Measurements from ENCODE around the gene SCYGR4.
"Not testable (repeated sequence)": the region's sequence is repeated elsewhere in the genome, so short reads cannot be mapped to it uniquely, and the experiment has no call there.

SCYGR4 gene

DNA sequence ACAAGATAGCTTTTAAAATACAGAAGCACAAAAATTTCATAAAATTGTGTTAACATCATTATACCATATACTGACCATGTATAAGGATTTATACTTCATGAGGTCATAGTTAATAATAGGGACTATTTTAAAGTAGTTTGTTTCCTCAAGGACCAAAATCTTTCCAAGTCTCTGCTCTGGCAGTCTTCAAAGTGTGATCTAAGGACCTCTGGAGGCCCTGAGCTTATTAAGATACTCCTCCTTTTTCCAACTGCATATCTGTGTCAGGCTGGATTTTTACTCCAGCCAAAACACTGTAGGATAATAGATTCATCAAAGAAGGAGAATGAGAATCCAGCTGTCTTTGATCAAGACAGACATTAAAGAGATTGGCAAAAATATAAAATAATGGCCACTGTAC, 20.3 kb upstream of the SCYGR4 start:
- no peak overlapping the region for H3K9ac ChIP-seq (ENCODE audit: low read length)
- peaks cover 35% of the 10 kb centered on the region for H3K4me1 ChIP-seq (ENCODE audit: control insufficient read depth, insufficient read depth, low read length)
- H3K36me3 ChIP-seq (ENCODE audit: control insufficient read depth, insufficient read depth, low read length, severe bottlenecking): no peaks in the 10 kb centered on the region
- no peak overlapping the region for H3K4me3 ChIP-seq (ENCODE audit: low read length)
- no peak for DNase-seq (ENCODE audit: low read depth)
- no peaks in the 10 kb centered on the region for H3K27me3 ChIP-seq (replicated peaks; ENCODE audit: control insufficient read depth, insufficient read depth, low read length)
- no peaks in the 10 kb centered on the region for H3K9me3 ChIP-seq (ENCODE audit: control insufficient read depth, low read length)

DNA sequence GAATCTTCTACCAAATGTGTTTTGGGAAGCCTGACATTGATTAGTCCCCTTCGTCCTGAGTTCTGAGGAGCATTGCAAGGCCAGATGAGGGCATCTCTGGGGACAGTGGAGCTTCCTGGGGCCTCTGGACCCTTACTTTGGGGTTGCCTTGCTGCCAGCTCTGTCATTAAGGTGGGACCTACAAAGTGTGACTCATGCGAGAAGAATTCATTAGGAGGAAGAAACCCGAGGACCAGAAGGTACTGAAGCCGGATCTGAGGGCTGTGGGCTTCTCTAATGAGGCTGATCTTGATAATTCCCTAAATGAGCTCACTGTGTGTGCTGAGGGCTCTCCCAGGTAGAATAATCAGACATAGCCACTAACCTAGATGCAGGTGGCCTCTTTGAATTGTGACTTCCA, 19.3 kb upstream of the SCYGR4 start:
- Histone ChIP-seq H3K4me3 (ENCODE audit: low read length) (no peak overlapping the region), H3K4me1 (ENCODE audit: control insufficient read depth, insufficient read depth, low read length) (peaks cover 28% of the 10 kb centered on the region), H3K9me3 (ENCODE audit: control insufficient read depth, low read length) (no peaks in the 10 kb centered on the region), H3K9ac (ENCODE audit: low read length) (no peak overlapping the region), H3K27me3 (replicated peaks; ENCODE audit: control insufficient read depth, insufficient read depth, low read length) (no peaks in the 10 kb centered on the region), H3K36me3 (ENCODE audit: control insufficient read depth, insufficient read depth, low read length, severe bottlenecking) (no peaks in the 10 kb centered on the region)
- no peak for DNase-seq (ENCODE audit: low read depth)

DNA sequence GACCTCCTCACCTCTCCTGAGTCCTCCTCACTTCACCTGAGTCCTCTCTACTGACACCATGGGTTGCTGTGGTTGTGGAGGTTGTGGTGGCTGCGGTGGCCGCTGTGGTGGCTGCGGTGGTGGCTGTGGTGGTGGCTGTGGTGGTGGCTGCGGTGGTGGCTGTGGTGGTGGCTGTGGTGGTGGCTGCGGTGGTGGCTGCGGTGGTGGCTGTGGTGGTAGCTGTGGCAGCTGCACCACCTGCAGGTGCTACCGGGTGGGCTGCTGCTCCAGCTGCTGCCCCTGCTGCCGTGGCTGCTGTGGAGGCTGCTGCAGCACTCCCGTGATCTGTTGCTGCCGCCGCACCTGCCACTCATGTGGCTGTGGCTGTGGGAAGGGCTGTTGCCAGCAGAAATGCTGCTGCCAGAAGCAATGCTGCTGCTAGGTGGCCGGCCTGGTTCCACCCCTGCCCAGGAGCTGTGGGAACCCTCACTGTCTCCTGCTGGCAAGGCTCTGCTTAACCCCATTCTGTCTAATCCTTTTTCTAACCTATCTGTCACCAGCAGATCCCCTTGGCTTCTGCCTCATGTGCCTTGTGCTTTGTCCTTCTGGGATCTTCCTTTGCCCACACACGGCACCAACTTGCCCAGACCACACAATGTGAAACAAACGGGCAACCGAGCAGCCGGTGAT, 18.3 kb upstream of the SCYGR4 start, which contains the start of gene SCYGR2:
Gene SCYGR2, plus strand, starts transcription at position 59 of the 669 bp plus-strand sequence. Its CDS starts 0 bp downstream, at position 59.
- not testable (repeated sequence) for H3K36me3 ChIP-seq (ENCODE audit: control insufficient read depth, insufficient read depth, low read length, severe bottlenecking); H3K4me3 ChIP-seq (ENCODE audit: low read length); H3K27me3 ChIP-seq (replicated peaks; ENCODE audit: control insufficient read depth, insufficient read depth, low read length); DNase-seq (ENCODE audit: low read depth); H3K9me3 ChIP-seq (ENCODE audit: control insufficient read depth, low read length)
- H3K4me1 ChIP-seq (ENCODE audit: control insufficient read depth, insufficient read depth, low read length): peaks cover 18% of the 10 kb centered on the region
- peak within 1 kb of the TSS; percentile 53 for H3K9ac ChIP-seq (ENCODE audit: low read length)

DNA sequence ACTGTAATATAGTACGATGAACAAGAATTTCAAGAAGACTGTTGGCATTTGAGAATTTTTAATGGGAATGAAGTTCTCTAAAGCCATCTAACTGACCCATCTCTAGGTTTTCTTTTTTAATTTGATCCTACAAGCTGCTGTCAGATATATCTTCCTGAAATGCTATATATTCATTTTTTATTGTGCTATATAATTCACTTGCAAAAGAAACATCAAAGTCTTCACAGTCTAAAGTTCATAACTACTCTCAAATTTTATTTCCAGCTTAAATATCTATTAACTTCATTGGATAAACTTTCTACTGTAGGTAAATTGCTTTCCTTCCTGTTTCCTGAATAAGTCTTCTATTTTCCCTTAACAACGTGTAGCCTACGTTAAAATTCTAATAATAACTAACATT, 14.9 kb upstream of the SCYGR4 start:
- no peak for DNase-seq (ENCODE audit: low read depth)
- Histone ChIP-seq H3K27me3 (replicated peaks; ENCODE audit: control insufficient read depth, insufficient read depth, low read length) (no peaks in the 10 kb centered on the region), H3K4me3 (ENCODE audit: low read length) (no peak overlapping the region), H3K9me3 (ENCODE audit: control insufficient read depth, low read length) (no peaks in the 10 kb centered on the region), H3K4me1 (ENCODE audit: control insufficient read depth, insufficient read depth, low read length) (peaks cover 31% of the 10 kb centered on the region), H3K9ac (ENCODE audit: low read length) (no peak overlapping the region), H3K36me3 (ENCODE audit: control insufficient read depth, insufficient read depth, low read length, severe bottlenecking) (no peaks in the 10 kb centered on the region)

DNA sequence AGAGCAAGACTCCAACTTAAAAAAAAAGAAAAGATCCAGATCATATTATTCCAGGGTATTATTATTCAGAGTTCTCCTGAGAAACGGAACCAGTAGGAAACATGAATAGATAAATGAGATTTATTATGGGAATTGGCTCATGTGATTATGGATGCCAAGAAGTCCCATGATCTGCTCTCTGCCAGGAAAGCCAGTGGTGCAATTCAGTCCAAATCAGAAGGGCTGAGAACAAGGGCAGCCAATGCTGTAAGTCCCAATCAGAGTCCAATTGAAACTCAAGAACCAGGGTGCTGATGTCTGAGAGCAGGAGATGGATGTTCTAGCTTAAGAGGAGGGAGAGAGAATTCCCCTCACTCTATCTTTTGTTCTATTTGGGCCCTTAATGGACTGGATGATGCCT, 10.8 kb upstream of the SCYGR4 start:
- DNase-seq (ENCODE audit: low read depth): no peak
- Histone ChIP-seq H3K4me1 (ENCODE audit: control insufficient read depth, insufficient read depth, low read length) (peaks cover 22% of the 10 kb centered on the region), H3K27me3 (replicated peaks; ENCODE audit: control insufficient read depth, insufficient read depth, low read length) (no peaks in the 10 kb centered on the region), H3K9me3 (ENCODE audit: control insufficient read depth, low read length) (no peaks in the 10 kb centered on the region), H3K4me3 (ENCODE audit: low read length) (no peak overlapping the region), H3K9ac (ENCODE audit: low read length) (peak overlapping the region; percentile 39), H3K36me3 (ENCODE audit: control insufficient read depth, insufficient read depth, low read length, severe bottlenecking) (no peaks in the 10 kb centered on the region)

DNA sequence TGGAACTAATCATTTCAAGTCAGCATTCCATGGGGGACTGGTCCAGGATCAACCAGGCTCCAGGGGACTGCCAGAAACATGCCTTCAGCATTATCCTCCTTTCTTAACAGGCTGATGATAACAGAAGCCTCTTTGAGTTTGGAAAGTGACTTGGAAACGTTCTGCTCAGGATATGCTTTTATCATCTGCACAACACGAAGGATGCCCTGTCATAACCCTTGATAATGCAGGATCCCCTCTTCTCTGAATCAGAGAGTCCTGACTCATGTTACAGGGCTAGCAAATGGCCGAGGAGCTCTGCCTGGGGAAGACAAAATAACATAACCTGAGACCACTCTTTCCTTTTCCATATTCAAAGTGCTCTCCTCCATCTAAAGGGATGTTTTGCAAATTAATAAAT, 9.4 kb upstream of the SCYGR4 start:
- Histone ChIP-seq H3K9ac (ENCODE audit: low read length) (no peak overlapping the region), H3K4me3 (ENCODE audit: low read length) (no peak overlapping the region), H3K36me3 (ENCODE audit: control insufficient read depth, insufficient read depth, low read length, severe bottlenecking) (no peaks in the 10 kb centered on the region), H3K9me3 (ENCODE audit: control insufficient read depth, low read length) (no peaks in the 10 kb centered on the region), H3K4me1 (ENCODE audit: control insufficient read depth, insufficient read depth, low read length) (peaks cover 22% of the 10 kb centered on the region), H3K27me3 (replicated peaks; ENCODE audit: control insufficient read depth, insufficient read depth, low read length) (no peaks in the 10 kb centered on the region)
- DNase-seq (ENCODE audit: low read depth): no peak

DNA sequence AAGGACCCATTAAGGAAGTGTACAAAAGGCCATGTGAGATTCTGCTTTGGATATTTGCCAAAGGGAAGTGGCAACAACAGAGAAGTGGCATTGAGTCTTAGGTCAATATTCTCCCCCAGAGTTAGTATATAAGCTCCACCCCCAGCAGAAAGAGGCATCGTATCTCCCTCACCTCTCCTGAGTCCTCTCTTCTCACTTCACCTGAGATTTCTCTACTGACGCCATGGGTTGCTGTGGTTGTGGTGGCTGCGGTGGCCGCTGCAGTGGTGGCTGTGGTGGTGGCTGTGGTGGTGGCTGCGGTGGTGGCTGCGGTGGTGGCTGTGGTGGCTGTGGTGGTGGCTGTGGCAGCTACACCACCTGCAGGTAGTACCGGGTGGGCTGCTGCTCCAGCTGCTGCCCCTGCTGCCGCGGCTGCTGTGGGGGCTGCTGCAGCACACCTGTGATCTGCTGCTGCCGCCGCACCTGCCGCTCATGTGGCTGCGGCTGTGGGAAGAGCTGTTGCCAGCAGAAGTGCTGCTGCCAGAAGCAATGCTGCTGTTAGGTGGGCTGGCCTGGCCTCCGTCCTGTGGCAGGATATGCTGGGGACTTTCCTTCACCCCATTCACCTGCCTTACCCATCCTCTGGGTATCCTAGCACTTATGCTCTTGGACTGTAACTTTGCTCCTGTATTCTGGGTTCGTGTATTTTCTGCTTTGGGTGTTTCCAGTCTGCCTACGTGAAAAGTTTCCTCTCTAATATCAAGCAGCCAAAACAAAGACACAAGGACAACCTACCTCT, 8.5 kb upstream of the SCYGR4 start:
- H3K36me3 ChIP-seq (ENCODE audit: control insufficient read depth, insufficient read depth, low read length, severe bottlenecking): no peaks in the 10 kb centered on the region
- DNase-seq (ENCODE audit: low read depth): no peak

DNA sequence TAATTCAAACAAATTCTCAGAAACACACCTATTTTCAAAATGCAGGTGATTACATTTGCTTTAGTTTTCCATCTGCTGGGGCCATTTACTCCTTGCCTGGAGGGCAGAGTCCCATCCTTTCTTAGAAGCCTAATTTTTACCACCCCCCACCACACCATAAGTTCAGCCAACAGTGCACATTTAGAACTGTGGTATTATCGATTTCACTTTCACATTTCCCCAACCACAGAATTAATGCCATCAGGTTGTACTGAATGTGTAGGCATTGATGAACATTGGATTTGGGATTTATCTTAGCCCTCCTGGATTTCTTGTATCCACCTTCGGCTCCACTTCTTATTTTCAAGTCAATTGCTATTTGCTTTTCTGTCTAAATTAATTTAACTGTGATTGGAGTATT, 7.2 kb upstream of the SCYGR4 start:
- H3K36me3 ChIP-seq (ENCODE audit: control insufficient read depth, insufficient read depth, low read length, severe bottlenecking): no peaks in the 10 kb centered on the region
- no peak overlapping the region for H3K4me3 ChIP-seq (ENCODE audit: low read length)
- DNase-seq (ENCODE audit: low read depth): no peak
- no peak overlapping the region for H3K9ac ChIP-seq (ENCODE audit: low read length)
- H3K4me1 ChIP-seq (ENCODE audit: control insufficient read depth, insufficient read depth, low read length): peaks cover 22% of the 10 kb centered on the region
- H3K9me3 ChIP-seq (ENCODE audit: control insufficient read depth, low read length): no peaks in the 10 kb centered on the region
- H3K27me3 ChIP-seq (replicated peaks; ENCODE audit: control insufficient read depth, insufficient read depth, low read length): no peaks in the 10 kb centered on the region

More for the DNA sequence above, 8.5 kb upstream of the SCYGR4 start:
- H3K9me3 ChIP-seq (ENCODE audit: control insufficient read depth, low read length): no peaks in the 10 kb centered on the region
- no peaks in the 10 kb centered on the region for H3K27me3 ChIP-seq (replicated peaks; ENCODE audit: control insufficient read depth, insufficient read depth, low read length)
- H3K4me3 ChIP-seq (ENCODE audit: low read length): no peak overlapping the region
- H3K4me1 ChIP-seq (ENCODE audit: control insufficient read depth, insufficient read depth, low read length): peaks cover 22% of the 10 kb centered on the region
- no peak overlapping the region for H3K9ac ChIP-seq (ENCODE audit: low read length)

DNA sequence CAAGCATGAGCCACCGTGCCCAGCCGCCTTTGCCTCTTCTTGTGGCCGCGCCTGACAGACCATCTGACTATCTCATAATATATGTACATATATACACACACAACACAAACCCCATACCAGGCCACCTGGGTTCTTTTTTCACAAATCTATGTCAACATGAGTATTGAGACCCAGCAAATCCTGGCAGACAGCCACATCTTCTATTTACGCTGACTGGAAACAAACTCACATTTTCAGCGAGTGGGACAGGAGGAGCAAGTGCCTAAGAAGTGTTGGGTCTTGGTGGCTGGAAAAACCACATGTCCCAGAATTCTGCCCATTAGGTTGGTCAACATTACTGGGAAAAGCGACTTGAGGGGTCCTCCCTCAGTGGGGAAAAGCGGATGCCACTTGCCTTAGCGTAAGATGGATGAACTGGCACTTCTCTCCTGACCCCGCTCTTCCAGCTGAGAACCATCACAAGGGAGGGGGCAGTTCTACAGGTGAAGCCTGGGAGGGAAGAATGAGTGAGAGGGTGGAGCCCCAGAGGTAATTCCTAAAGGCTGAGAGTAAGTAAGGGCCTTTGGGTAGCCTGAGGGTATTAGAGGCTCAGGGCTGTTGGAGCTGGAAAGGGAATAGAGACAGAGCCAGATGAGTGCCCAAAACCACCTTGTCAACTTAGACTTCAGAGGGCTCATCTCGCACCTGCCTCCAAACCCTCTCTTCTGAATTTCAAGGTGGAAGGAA, 4.6 kb upstream of the SCYGR4 start:
- Histone ChIP-seq H3K4me3 (ENCODE audit: low read length) (no peak overlapping the region), H3K9ac (ENCODE audit: low read length) (no peak overlapping the region), H3K4me1 (ENCODE audit: control insufficient read depth, insufficient read depth, low read length) (peaks cover 17% of the 10 kb centered on the region), H3K36me3 (ENCODE audit: control insufficient read depth, insufficient read depth, low read length, severe bottlenecking) (no peaks in the 10 kb centered on the region), H3K27me3 (replicated peaks; ENCODE audit: control insufficient read depth, insufficient read depth, low read length) (no peaks in the 10 kb centered on the region), H3K9me3 (ENCODE audit: control insufficient read depth, low read length) (no peaks in the 10 kb centered on the region)
- DNase-seq (ENCODE audit: low read depth): no peak

DNA sequence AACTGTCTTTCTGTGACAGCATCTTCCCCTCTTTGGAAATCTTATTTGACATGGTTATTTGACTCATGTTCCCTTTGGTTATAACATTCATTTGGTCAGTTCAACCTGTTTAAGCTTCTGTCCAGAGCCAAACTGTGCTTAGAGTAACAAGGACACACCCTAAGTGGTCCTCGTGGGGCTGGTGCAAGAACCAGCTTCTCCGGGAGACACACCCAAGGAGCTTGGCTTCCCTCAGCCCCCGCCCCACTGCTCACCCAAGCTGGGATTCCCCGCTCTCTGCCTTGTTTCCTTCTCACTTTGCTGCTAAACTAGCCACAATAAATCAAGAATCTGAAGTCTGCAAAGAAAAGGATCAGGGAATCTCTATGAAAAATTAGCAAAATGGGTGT, 4.0 kb upstream of the SCYGR4 start:
- H3K9ac ChIP-seq (ENCODE audit: low read length): no peak overlapping the region
- H3K4me1 ChIP-seq (ENCODE audit: control insufficient read depth, insufficient read depth, low read length): peaks cover 18% of the 10 kb centered on the region
- no peak for DNase-seq (ENCODE audit: low read depth)
- no peaks in the 10 kb centered on the region for H3K36me3 ChIP-seq (ENCODE audit: control insufficient read depth, insufficient read depth, low read length, severe bottlenecking)
- no peak overlapping the region for H3K4me3 ChIP-seq (ENCODE audit: low read length)
- no peaks in the 10 kb centered on the region for H3K27me3 ChIP-seq (replicated peaks; ENCODE audit: control insufficient read depth, insufficient read depth, low read length)
- H3K9me3 ChIP-seq (ENCODE audit: control insufficient read depth, low read length): no peaks in the 10 kb centered on the region

DNA sequence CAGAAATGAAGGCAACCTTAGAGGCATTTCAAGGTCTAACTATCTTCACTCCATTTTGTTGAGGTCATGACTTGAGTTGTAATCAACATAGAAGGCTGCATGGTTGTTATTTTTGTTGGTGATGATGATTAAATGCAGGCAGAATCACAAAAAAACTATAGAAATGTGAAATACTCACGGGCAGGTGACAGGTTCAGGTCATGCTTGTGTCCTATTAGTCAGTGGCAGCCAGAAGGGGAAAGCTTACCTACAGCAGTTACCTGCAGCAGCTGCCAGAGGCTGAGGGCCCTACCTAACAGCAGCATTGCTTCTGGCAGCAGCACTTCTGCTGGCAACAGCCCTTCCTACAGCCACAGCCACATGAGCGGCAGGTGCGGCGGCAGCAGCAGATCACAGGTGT, 3.1 kb upstream of the SCYGR4 start:
- no peak overlapping the region for H3K9ac ChIP-seq (ENCODE audit: low read length)
- no peak for DNase-seq (ENCODE audit: low read depth)
- H3K36me3 ChIP-seq (ENCODE audit: control insufficient read depth, insufficient read depth, low read length, severe bottlenecking): no peaks in the 10 kb centered on the region
- H3K27me3 ChIP-seq (replicated peaks; ENCODE audit: control insufficient read depth, insufficient read depth, low read length): no peaks in the 10 kb centered on the region
- no peaks in the 10 kb centered on the region for H3K9me3 ChIP-seq (ENCODE audit: control insufficient read depth, low read length)
- no peak overlapping the region for H3K4me3 ChIP-seq (ENCODE audit: low read length)
- H3K4me1 ChIP-seq (ENCODE audit: control insufficient read depth, insufficient read depth, low read length): peaks cover 18% of the 10 kb centered on the region

Data from adipocyte (in vitro differentiated cells).